DND-41 (cell line): ENCODE results near the gene ZNF607.

Source experiments
- EZH2 ChIP-seq: IDR thresholded peaks from 3 replicates; pipeline ENCODE4 v1.6.1; 2012; ENCODE audit warnings: borderline replicate concordance, low read depth, mild to moderate bottlenecking, moderate library complexity, low read length, inconsistent platforms; ENCODE audit not compliant: severe bottlenecking
- TF ChIP-seq, protein P1 (sequence below): IDR thresholded peaks from 2 replicates; pipeline ENCODE4 v1.5.1; 2012; ENCODE audit warnings: borderline replicate concordance, low read length, moderate library complexity, mild to moderate bottlenecking; ENCODE audit not compliant: poor library complexity, severe bottlenecking; ENCODE audit errors: extremely low read depth

DNA sequence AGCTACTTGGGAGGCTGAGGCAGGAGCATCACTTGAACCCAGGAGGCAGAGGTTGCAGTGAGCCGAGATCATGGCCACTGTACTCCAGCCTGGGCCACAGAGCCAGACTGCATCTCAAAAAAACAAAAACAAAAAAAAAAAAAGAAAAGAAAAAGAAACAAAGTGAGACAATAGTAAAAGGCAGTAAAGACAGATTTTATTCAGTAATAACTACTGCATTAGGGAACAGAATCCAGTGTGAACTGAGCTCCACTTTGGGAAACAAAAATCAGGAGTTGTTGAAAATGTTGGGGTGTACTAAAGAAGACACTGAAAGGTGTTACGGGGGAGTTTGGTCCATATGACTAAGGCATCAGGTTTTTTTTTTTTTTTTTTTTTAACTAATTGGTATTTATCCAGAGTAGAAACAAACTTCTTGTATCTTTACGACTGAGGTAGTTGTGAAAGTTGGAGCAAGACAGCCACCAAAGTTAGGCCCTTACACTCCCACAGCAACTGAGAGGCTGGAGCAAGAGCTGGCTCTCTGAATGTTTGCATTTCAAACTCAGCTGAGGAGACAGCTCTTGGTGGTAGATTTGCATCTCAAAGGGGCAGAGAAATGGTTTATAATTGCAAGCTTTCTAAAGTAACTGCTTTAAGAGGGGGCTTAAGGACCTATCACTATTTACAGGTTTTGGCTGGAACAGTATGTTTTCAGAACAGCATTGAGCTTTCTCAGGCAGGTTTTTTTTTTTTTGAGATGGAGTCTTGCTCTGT, 24.2 kb downstream of the ZNF607 start:
- TF ChIP-seq, protein P1, sequence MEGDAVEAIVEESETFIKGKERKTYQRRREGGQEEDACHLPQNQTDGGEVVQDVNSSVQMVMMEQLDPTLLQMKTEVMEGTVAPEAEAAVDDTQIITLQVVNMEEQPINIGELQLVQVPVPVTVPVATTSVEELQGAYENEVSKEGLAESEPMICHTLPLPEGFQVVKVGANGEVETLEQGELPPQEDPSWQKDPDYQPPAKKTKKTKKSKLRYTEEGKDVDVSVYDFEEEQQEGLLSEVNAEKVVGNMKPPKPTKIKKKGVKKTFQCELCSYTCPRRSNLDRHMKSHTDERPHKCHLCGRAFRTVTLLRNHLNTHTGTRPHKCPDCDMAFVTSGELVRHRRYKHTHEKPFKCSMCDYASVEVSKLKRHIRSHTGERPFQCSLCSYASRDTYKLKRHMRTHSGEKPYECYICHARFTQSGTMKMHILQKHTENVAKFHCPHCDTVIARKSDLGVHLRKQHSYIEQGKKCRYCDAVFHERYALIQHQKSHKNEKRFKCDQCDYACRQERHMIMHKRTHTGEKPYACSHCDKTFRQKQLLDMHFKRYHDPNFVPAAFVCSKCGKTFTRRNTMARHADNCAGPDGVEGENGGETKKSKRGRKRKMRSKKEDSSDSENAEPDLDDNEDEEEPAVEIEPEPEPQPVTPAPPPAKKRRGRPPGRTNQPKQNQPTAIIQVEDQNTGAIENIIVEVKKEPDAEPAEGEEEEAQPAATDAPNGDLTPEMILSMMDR: no peak
- no peak for TF ChIP-seq EZH2
